Measurements from ENCODE around the gene LMTK3. TPM values are rescaled to one million over a fixed set of nuclear protein-coding genes. Genes with fewer than 3 reads are reported as not detected.

LMTK3 gene
- total RNA-seq, 1 donor: not detected

DNA sequence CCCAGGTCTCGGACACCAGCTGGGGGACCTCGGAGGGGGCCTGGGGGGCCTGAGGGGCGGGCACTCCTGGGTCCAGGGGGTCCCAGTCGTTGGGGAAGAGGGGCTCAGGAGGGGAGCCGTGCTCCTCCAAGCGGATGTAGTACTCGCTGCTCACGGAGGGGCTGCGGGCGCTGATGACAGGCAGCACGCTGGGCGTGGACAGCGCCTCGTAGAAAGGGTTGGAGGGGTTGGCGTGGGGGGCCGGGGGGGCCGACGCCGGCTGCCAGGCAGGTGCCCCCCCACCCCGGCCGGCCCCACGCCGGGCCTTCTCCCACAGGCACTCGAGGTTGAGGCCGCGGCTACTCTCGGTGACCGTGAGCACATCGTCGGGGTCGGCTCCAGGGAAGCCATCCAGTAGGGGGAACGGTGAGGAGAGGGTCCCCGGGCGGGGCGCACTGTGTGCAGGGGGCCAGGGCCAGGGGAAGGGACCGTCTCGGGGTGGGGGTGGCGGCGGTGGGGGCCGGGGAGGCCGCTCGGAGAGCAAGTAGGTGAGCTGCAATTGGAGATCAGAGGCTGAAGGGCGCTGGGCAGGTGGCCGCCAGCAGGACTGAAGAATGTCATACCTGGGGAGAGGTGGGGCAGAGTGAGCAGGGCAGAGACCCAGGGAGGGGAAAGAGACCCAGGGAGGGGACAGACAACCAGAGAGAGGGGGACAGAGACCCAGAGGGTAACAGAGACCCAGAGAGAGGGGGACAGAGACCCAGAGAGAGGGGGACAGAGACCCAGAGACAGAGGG lies 12.1 kb downstream of the LMTK3 start:
- TF ChIP-seq, protein P1, sequence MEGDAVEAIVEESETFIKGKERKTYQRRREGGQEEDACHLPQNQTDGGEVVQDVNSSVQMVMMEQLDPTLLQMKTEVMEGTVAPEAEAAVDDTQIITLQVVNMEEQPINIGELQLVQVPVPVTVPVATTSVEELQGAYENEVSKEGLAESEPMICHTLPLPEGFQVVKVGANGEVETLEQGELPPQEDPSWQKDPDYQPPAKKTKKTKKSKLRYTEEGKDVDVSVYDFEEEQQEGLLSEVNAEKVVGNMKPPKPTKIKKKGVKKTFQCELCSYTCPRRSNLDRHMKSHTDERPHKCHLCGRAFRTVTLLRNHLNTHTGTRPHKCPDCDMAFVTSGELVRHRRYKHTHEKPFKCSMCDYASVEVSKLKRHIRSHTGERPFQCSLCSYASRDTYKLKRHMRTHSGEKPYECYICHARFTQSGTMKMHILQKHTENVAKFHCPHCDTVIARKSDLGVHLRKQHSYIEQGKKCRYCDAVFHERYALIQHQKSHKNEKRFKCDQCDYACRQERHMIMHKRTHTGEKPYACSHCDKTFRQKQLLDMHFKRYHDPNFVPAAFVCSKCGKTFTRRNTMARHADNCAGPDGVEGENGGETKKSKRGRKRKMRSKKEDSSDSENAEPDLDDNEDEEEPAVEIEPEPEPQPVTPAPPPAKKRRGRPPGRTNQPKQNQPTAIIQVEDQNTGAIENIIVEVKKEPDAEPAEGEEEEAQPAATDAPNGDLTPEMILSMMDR (IDR thresholded peaks at IDR 0.05; ENCODE audit: extremely low read depth, low read depth, low read length): no peak
- Histone ChIP-seq H3K36me3 (ENCODE audit: insufficient read depth, low read length) (no peaks in the 10 kb centered on the region), H4K20me1 (ENCODE audit: insufficient read depth, low read length) (peaks cover 5% of the 10 kb centered on the region), H3K79me2 (ENCODE audit: insufficient read depth, low read length) (no peaks in the 10 kb centered on the region), H3K4me3 (ENCODE audit: insufficient read depth, low read length) (no peak overlapping the region), H3K27me3 (ENCODE audit: insufficient read depth, low read length) (peaks cover 35% of the 10 kb centered on the region), H3K9me3 (ENCODE audit: low read depth, low read length) (no peaks in the 10 kb centered on the region), H3K4me1 (ENCODE audit: insufficient read depth, low read length) (no peaks in the 10 kb centered on the region), H2AFZ (ENCODE audit: low read length) (no peak overlapping the region), H3K4me2 (ENCODE audit: insufficient read depth, low read length) (no peak overlapping the region), H3K27ac (ENCODE audit: low read depth, low read length) (no peak overlapping the region)
- DNase-seq (ENCODE audit: insufficient read length, low spot score, missing footprints): peak; percentile 52

DNA sequence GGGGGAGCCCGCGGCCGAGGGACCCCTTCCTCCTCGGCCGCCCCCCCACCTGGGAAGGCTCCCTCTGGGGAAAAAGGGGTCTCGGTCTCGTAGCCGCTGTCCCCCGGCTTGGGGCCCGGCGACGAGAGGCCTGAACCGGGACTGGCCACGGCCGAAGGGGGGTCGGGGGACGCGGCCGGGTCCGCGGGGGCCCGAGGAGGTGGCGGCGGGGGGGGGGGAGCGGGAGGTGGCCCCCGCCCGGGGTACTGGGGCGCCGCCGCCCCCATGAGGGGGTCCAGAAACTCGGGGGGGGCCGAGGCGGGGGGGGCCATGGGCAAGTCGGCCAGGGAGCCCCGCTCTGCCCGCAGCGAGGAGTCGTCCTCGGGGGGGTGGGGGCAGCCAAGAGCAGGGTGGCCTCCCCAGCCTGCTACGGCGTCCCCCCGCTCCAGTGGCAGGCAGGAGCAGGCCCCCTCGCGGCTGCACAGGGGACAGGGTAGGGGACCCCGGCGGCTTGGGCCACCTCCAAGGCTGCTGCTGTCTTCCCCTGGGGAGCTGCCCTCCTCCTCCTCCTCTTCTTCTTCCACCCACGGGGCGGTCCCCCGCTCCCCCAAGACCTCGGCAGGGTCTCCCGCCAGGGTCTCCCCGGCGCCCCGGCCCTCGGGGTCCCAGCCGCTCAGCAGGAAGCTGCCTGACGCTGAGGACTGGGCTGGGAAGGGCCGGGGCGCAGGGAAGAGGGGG lies 12.9 kb downstream of the LMTK3 start:
- peaks cover 35% of the 10 kb centered on the region for H3K27me3 ChIP-seq (ENCODE audit: insufficient read depth, low read length)
- H3K9me3 ChIP-seq (ENCODE audit: low read depth, low read length): no peaks in the 10 kb centered on the region
- H4K20me1 ChIP-seq (ENCODE audit: insufficient read depth, low read length): peaks cover 5% of the 10 kb centered on the region
- H3K79me2 ChIP-seq (ENCODE audit: insufficient read depth, low read length): no peaks in the 10 kb centered on the region
- no peak overlapping the region for H2AFZ ChIP-seq (ENCODE audit: low read length)
- H3K4me1 ChIP-seq (ENCODE audit: insufficient read depth, low read length): no peaks in the 10 kb centered on the region
- H3K4me3 ChIP-seq (ENCODE audit: insufficient read depth, low read length): no peak overlapping the region
- H3K27ac ChIP-seq (ENCODE audit: low read depth, low read length): no peak overlapping the region
- no peaks in the 10 kb centered on the region for H3K36me3 ChIP-seq (ENCODE audit: insufficient read depth, low read length)
- peak; percentile 75 for DNase-seq (ENCODE audit: insufficient read length, low spot score, missing footprints)
- no peak overlapping the region for H3K4me2 ChIP-seq (ENCODE audit: insufficient read depth, low read length)
- TF ChIP-seq, protein P1 (IDR thresholded peaks at IDR 0.05; ENCODE audit: extremely low read depth, low read depth, low read length): no peak

DNA sequence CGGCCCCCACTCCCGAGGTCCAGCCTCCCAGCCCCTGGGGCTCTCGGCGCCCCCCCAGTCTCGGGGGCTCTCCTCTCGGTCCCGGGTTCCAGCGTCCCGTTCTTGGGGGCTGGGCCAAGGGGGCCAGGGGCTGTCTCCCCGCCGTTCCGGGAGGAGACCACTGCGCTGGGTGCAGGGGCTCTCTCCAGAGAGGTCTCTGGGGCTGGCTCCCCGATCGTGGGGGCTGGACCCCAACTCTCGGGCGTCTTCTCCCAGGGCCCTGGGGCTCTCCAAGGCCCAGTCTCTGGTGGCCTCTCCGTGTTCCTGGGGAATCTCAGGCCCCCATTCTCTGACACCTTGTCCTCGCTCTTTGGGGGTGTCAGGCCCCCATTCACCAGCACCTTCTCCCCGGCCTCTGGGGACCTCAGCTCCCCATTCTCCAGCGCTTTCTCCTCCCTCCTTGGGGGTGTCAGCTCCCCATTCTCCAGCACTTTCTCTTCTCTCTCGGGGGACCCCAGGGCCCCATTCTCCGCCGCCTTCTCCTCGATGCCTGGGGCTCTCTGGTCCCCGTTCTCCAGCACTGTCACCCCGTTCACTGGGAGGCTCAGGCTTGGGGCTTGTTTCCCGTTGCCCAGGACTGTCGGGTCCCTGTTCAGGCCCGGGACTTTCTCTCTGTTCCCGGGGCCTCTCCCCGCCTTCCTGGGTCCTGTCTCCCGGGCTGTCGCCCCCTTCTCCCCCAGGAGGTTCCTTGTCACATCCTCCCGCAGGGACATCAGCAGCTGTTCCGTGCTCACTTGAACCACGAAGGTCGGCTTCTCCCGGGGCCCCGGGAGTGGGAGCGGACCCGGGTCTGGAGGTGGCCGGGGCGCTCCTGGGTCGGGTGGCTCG lies 13.7 kb downstream of the LMTK3 start:
- DNase-seq (ENCODE audit: insufficient read length, low spot score, missing footprints): peak; percentile 82
- no peaks in the 10 kb centered on the region for H3K79me2 ChIP-seq (ENCODE audit: insufficient read depth, low read length)
- TF ChIP-seq, protein P1 (IDR thresholded peaks at IDR 0.05; ENCODE audit: extremely low read depth, low read depth, low read length): no peak
- H3K9me3 ChIP-seq (ENCODE audit: low read depth, low read length): no peaks in the 10 kb centered on the region
- no peak overlapping the region for H3K4me3 ChIP-seq (ENCODE audit: insufficient read depth, low read length)
- H2AFZ ChIP-seq (ENCODE audit: low read length): no peak overlapping the region
- no peaks in the 10 kb centered on the region for H3K36me3 ChIP-seq (ENCODE audit: insufficient read depth, low read length)
- peaks cover 5% of the 10 kb centered on the region for H4K20me1 ChIP-seq (ENCODE audit: insufficient read depth, low read length)
- H3K27ac ChIP-seq (ENCODE audit: low read depth, low read length): no peak overlapping the region
- no peaks in the 10 kb centered on the region for H3K4me1 ChIP-seq (ENCODE audit: insufficient read depth, low read length)
- H3K4me2 ChIP-seq (ENCODE audit: insufficient read depth, low read length): no peak overlapping the region
- H3K27me3 ChIP-seq (ENCODE audit: insufficient read depth, low read length): peaks cover 35% of the 10 kb centered on the region
